ENCODE results near the gene TARM1. TPM values are rescaled to one million over a fixed set of nuclear protein-coding genes. Genes with fewer than 3 reads are reported as not detected.
A peak's percentile ranks its signal among the peaks of the same experiment; 100 is the strongest.

The TARM1 gene
- total RNA-seq, 1 donor from 2014 or later, result not detected

- H3K36me3 ChIP-seq, result no peaks in the 10 kb centered on the region
- H3K9me3 Mint-ChIP-seq, result peaks cover 9% of the 10 kb centered on the region
- H3F3A ChIP-seq (ENCODE audit: low read depth), result peaks cover 33% of the 10 kb centered on the region
- H3K27ac Mint-ChIP-seq, result peak overlapping the region; percentile 74
- peak overlapping the region; percentile 18 for H3K4me3 Mint-ChIP-seq
- H3K9ac ChIP-seq, result no peak overlapping the region
- H3K27me3 Mint-ChIP-seq (ENCODE audit: insufficient read depth, low read depth), result peaks cover 12% of the 10 kb centered on the region
- H3K9me3 ChIP-seq (ENCODE audit: low read depth), result no peaks in the 10 kb centered on the region
- H3K79me2 ChIP-seq (ENCODE audit: low read depth), result no peaks in the 10 kb centered on the region
- peak overlapping the region; percentile 5 for H3K4me3 ChIP-seq
- DNase-seq (ENCODE audit: low spot score), result peak; percentile 75
- peak overlapping the region; percentile 50 for H3K4me2 ChIP-seq
- H3K4me1 ChIP-seq, result peaks cover 12% of the 10 kb centered on the region
- H3K4me1 Mint-ChIP-seq, result peaks cover 17% of the 10 kb centered on the region
- no peak overlapping the region for H2AFZ ChIP-seq (replicated peaks)
- peak overlapping the region; percentile 64 for H3K27ac ChIP-seq
- no peaks in the 10 kb centered on the region for H3K27me3 ChIP-seq
- TF ChIP-seq EZH2 (IDR thresholded peaks at IDR 0.05) (no peak), EZH2phosphoT487 (IDR thresholded peaks at IDR 0.05) (no peak), CTCF (IDR thresholded peaks at IDR 0.05) (no peak)
- H4K20me1 ChIP-seq (ENCODE audit: low read depth), result no peaks in the 10 kb centered on the region
- H3K36me3 Mint-ChIP-seq, result peaks cover 2% of the 10 kb centered on the region
Measured at GRCh38 chr19:54035215-54036178, 45.7 kb downstream of the TARM1 start.

DNA sequence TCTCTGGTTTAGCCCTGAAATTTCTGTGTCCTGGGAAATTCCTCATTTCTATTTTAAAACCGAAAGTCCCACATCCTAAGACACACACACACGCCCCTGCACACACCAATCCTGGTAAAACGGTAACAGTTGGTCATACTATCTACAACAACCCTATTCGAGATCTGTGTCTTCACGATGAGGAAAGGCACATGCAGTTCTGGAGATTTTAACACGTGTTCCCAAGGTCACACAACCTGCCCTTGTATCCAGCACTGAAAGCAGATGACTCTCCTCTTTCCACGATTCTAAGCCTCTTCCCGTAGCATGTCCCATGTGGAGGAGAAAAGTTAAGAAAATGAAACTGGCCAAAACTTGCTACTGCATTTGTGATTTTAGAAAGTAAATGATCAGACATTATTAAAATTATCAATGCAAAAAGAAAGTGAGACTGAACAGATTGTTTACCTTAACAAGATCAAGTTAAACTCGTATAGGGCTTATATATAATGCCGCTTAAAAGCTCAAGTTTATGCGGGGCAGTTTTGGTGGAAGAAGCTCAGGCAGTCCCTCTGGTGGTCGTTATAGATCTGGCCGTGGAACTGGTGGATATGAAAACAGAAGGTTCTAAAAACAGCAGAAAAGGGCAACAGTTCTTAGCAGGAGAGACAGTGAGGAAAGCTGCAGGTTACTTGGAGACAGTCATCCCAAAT is 50.1 kb downstream of the TARM1 start:
- H3K9ac ChIP-seq, result no peak overlapping the region
- Mint-ChIP-seq H3K4me1 (peaks cover 15% of the 10 kb centered on the region), H3K27ac (no peak overlapping the region), H3K36me3 (peaks cover 2% of the 10 kb centered on the region), H3K27me3 (ENCODE audit: insufficient read depth, low read depth) (peaks cover 14% of the 10 kb centered on the region), H3K9me3 (peaks cover 3% of the 10 kb centered on the region), H3K4me3 (no peak overlapping the region)
- peaks cover 26% of the 10 kb centered on the region for H3F3A ChIP-seq (ENCODE audit: low read depth)
- no peak overlapping the region for H3K4me2 ChIP-seq
- no peaks in the 10 kb centered on the region for H3K27me3 ChIP-seq
- DNase-seq (ENCODE audit: low spot score), result no peak
- H3K4me1 ChIP-seq, result peaks cover 12% of the 10 kb centered on the region
- H3K27ac ChIP-seq, result no peak overlapping the region
- H3K79me2 ChIP-seq (ENCODE audit: low read depth), result no peaks in the 10 kb centered on the region
- H3K36me3 ChIP-seq, result no peaks in the 10 kb centered on the region
- H3K9me3 ChIP-seq (ENCODE audit: low read depth), result no peaks in the 10 kb centered on the region
- H3K4me3 ChIP-seq, result no peak overlapping the region
- H4K20me1 ChIP-seq (ENCODE audit: low read depth), result no peaks in the 10 kb centered on the region
- TF ChIP-seq CTCF (IDR thresholded peaks at IDR 0.05), result peak; percentile 48
- no peak for TF ChIP-seq EZH2phosphoT487 (IDR thresholded peaks at IDR 0.05)
- H2AFZ ChIP-seq (replicated peaks), result no peak overlapping the region

DNA sequence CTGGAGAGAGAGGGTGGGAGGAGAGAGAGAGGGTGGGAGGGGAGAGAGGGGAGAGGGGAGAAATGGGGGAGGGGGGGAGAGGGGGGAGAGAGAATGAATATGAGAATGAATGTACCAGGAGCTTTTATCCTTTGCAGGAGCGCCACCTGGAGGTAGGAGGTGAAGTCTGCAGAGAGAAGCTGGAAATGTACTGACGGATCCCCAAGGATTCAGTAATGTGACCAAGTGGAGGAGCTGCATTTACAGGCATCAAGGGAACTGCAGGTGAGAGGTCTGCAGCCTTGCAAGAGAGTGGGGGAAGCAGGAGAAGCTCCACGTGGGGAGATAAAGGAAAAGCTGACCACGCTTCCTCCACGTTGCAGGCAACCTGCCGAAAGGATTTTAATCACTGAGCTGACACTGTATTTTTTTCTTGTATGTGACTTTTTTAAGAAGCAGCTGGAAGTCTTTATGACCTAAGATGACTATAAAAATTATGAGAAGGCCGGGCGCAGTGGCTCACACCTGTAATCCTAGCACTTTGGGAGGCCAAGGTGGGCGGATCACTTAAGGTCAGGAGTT is 51.2 kb downstream of the TARM1 start:
- DNase-seq (ENCODE audit: low spot score), result peak; percentile 81
- Histone ChIP-seq H3K9ac (no peak overlapping the region), H3K9me3 (ENCODE audit: low read depth) (no peaks in the 10 kb centered on the region), H3K36me3 (no peaks in the 10 kb centered on the region), H3K79me2 (ENCODE audit: low read depth) (no peaks in the 10 kb centered on the region), H4K20me1 (ENCODE audit: low read depth) (no peaks in the 10 kb centered on the region), H3K4me1 (peaks cover 5% of the 10 kb centered on the region), H3F3A (ENCODE audit: low read depth) (peaks cover 16% of the 10 kb centered on the region), H3K4me3 (no peak overlapping the region), H2AFZ (replicated peaks) (no peak overlapping the region), H3K4me2 (no peak overlapping the region), H3K27ac (no peak overlapping the region), H3K27me3 (no peaks in the 10 kb centered on the region)
- TF ChIP-seq CTCF (IDR thresholded peaks at IDR 0.05) (peak; percentile 73), EZH2phosphoT487 (IDR thresholded peaks at IDR 0.05) (no peak)
- Mint-ChIP-seq H3K27me3 (ENCODE audit: insufficient read depth, low read depth) (peaks cover 13% of the 10 kb centered on the region), H3K27ac (no peak overlapping the region), H3K4me3 (no peak overlapping the region), H3K4me1 (peaks cover 5% of the 10 kb centered on the region), H3K9me3 (no peaks in the 10 kb centered on the region), H3K36me3 (no peaks in the 10 kb centered on the region)

Data from neural progenitor cell (in vitro differentiated cells).